ENCODE data around the gene KLHDC4.

GRCh38 chr16:87680272-87680644, 85.5 kb downstream of the KLHDC4 start:
- TF ChIP-seq, protein P1, sequence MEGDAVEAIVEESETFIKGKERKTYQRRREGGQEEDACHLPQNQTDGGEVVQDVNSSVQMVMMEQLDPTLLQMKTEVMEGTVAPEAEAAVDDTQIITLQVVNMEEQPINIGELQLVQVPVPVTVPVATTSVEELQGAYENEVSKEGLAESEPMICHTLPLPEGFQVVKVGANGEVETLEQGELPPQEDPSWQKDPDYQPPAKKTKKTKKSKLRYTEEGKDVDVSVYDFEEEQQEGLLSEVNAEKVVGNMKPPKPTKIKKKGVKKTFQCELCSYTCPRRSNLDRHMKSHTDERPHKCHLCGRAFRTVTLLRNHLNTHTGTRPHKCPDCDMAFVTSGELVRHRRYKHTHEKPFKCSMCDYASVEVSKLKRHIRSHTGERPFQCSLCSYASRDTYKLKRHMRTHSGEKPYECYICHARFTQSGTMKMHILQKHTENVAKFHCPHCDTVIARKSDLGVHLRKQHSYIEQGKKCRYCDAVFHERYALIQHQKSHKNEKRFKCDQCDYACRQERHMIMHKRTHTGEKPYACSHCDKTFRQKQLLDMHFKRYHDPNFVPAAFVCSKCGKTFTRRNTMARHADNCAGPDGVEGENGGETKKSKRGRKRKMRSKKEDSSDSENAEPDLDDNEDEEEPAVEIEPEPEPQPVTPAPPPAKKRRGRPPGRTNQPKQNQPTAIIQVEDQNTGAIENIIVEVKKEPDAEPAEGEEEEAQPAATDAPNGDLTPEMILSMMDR (conservative IDR thresholded peaks at IDR 0.05; ENCODE audit: low read depth, low read length) = no peak
- no peak for TF ChIP-seq EZH2phosphoT487 (IDR thresholded peaks at IDR 0.05; ENCODE audit: borderline replicate concordance, low read length)
- no peak for TF ChIP-seq EZH2 (IDR thresholded peaks at IDR 0.05; ENCODE audit: low read length, unreplicated experiment)
